HepG2 (cell line): ENCODE results near the gene SH3BP2. TPM values are rescaled to one million over a fixed set of nuclear protein-coding genes. Genes with fewer than 3 reads are reported as not detected.

Source experiments
- CAMTA2 ChIP-seq: sonication (generic); formaldehyde crosslinking; IDR thresholded peaks from 2 replicates; pipeline ENCODE4 v1.4.0; 2020; ENCODE audit warnings: mild to moderate bottlenecking, missing genetic modification reagents, borderline replicate concordance
- HMG20B ChIP-seq: conservative IDR thresholded peaks from 2 replicates; pipeline ENCODE4 v1.6.1; 2016; ENCODE audit warnings: missing genetic modification reagents, missing compliant biosample characterization
- SKI ChIP-seq: fragments of 450-650 bp; IDR thresholded peaks from one replicate; pipeline ENCODE4 v1.6.1; 2018; ENCODE audit warnings: mild to moderate bottlenecking; ENCODE audit not compliant: partially characterized antibody
- ZBTB38 ChIP-seq: sonication (generic); formaldehyde crosslinking; IDR thresholded peaks from 2 replicates; pipeline ENCODE4 v1.5.1; 2020; ENCODE audit warnings: mild to moderate bottlenecking, missing genetic modification reagents
- ZKSCAN5 ChIP-seq: sonication (generic); formaldehyde crosslinking; IDR thresholded peaks from 2 replicates; pipeline ENCODE4 v1.5.1; 2020; ENCODE audit warnings: mild to moderate bottlenecking, missing genetic modification reagents
- ZNF672 ChIP-seq: sonication (generic); formaldehyde crosslinking; IDR thresholded peaks from 2 replicates; pipeline ENCODE4 v1.8.1; 2022; ENCODE audit warnings: missing genetic modification reagents
- polyA plus RNA-seq, 8 experiments: library from polyadenylated mRNA; depleted of rRNA in 3 of 8; stranded (reverse) in 7 of 8; unstranded in 1 of 8; fragments of >200 nt; fragmentation: Illumina TruSeq in 4 of 8; extraction: Trizol in 4 of 8; gene quantifications; 2 replicates each; pipeline versions ENCODE4 v1.2.1 to v1.2.3, GENCODE V29; 2011 to 2016; ENCODE audit warnings: low read depth in 4 of 8, missing spikeins in 1 of 8, mixed read lengths in 1 of 8; ENCODE audit not compliant: insufficient read depth in 1 of 8
- total RNA-seq, 5 experiments: library from RNA; depleted of rRNA; stranded (reverse); fragments of >200 nt; fragmentation: Illumina TruSeq; extraction: Trizol; gene quantifications; 2 replicates each; pipeline ENCODE4 v1.2.3, GENCODE V29; 2016; ENCODE audit warnings: low read depth in 1 of 5
- TF ChIP-seq, protein P1 (sequence below): IDR thresholded peaks from 2 replicates; pipeline ENCODE4 v1.6.1; 2016; ENCODE audit warnings: low read depth, missing genetic modification reagents, missing compliant biosample characterization
- TF ChIP-seq, protein P2 (sequence below): sonication (generic); formaldehyde crosslinking; IDR thresholded peaks from 2 replicates; pipeline ENCODE4; 2020; ENCODE audit warnings: missing genetic modification reagents, mild to moderate bottlenecking, borderline replicate concordance
- TF ChIP-seq, protein P3 (sequence below): sonication (generic); formaldehyde crosslinking; IDR thresholded peaks from 2 replicates; pipeline ENCODE4 v1.4.0; 2020; ENCODE audit warnings: missing genetic modification reagents
- TF ChIP-seq, protein P4 (sequence below): sonication (generic); formaldehyde crosslinking; IDR thresholded peaks from 2 replicates; pipeline ENCODE4 v1.4.0; 2020; ENCODE audit warnings: missing genetic modification reagents
- TF ChIP-seq, protein P5 (sequence below): sonication (generic); formaldehyde crosslinking; IDR thresholded peaks from 2 replicates; pipeline ENCODE4 v1.4.0; 2020; ENCODE audit warnings: mild to moderate bottlenecking, missing genetic modification reagents

The SH3BP2 gene
- total and polyA plus RNA-seq, 2 of the 13 experiments (the other 11 are each of a cell fraction or from before 2014, with no cell fraction given) = 16.9 to 34.5 TPM

DNA sequence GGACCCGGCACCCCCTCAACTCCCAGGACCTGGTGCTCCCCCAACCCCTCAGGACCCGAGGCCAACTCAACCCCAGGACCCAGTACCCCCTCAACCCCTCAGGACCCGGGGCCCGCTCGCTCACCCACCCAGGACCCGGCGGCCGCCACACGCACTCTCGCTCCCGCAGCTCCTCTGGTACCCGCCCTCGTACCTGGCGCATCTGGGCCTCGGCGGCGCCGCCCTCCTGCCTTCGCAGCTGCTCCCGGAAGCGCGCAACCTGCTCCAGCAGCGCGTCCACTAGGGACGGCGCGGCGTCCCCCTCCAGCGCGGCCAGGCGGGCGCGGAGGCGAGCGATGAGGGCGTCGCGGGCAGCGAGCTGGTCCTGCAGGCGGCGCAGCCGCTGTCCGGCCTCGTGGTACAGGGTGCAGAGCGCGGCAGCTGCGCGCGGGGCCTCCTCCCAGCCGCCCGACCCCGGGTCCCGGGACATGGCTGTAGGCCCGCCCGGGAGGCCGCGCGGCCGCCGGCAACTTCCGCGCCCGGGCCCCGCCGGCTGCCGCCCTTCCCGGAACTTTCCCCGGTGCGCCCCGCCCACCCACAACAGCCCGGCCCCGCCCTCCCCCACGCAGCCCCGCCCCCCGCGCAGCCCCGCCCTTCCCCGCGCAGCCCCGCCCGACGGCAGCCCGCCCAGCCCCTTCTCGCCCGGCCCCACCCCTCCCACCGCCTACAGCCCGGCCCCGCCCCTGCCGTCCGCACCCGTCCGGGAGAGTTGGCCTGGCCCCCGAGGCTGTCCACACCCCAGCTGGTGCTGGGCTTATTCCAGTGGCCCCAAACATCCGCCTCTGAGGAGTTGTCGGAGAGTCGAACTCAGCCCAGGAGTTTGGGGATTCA is 36.8 kb upstream of the SH3BP2 start, which contains the start of gene TNIP2 (continued):
- TF ChIP-seq, protein P1, sequence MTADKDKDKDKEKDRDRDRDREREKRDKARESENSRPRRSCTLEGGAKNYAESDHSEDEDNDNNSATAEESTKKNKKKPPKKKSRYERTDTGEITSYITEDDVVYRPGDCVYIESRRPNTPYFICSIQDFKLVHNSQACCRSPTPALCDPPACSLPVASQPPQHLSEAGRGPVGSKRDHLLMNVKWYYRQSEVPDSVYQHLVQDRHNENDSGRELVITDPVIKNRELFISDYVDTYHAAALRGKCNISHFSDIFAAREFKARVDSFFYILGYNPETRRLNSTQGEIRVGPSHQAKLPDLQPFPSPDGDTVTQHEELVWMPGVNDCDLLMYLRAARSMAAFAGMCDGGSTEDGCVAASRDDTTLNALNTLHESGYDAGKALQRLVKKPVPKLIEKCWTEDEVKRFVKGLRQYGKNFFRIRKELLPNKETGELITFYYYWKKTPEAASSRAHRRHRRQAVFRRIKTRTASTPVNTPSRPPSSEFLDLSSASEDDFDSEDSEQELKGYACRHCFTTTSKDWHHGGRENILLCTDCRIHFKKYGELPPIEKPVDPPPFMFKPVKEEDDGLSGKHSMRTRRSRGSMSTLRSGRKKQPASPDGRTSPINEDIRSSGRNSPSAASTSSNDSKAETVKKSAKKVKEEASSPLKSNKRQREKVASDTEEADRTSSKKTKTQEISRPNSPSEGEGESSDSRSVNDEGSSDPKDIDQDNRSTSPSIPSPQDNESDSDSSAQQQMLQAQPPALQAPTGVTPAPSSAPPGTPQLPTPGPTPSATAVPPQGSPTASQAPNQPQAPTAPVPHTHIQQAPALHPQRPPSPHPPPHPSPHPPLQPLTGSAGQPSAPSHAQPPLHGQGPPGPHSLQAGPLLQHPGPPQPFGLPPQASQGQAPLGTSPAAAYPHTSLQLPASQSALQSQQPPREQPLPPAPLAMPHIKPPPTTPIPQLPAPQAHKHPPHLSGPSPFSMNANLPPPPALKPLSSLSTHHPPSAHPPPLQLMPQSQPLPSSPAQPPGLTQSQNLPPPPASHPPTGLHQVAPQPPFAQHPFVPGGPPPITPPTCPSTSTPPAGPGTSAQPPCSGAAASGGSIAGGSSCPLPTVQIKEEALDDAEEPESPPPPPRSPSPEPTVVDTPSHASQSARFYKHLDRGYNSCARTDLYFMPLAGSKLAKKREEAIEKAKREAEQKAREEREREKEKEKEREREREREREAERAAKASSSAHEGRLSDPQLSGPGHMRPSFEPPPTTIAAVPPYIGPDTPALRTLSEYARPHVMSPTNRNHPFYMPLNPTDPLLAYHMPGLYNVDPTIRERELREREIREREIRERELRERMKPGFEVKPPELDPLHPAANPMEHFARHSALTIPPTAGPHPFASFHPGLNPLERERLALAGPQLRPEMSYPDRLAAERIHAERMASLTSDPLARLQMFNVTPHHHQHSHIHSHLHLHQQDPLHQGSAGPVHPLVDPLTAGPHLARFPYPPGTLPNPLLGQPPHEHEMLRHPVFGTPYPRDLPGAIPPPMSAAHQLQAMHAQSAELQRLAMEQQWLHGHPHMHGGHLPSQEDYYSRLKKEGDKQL (CRISPR knock-in tag) = no peak
- TF ChIP-seq CAMTA2 (CRISPR knock-in tag) (peak; percentile 35; the same call in 1 of the 2 replicates), ZBTB38 (no peak; the same call in 1 of the 2 replicates), ZKSCAN5 (CRISPR knock-in tag) (no peak), HMG20B (CRISPR knock-in tag) (no peak), SKI (peak; percentile 73), ZNF672 (no peak; the same call in 1 of the 2 replicates)
- TF ChIP-seq, protein P2, sequence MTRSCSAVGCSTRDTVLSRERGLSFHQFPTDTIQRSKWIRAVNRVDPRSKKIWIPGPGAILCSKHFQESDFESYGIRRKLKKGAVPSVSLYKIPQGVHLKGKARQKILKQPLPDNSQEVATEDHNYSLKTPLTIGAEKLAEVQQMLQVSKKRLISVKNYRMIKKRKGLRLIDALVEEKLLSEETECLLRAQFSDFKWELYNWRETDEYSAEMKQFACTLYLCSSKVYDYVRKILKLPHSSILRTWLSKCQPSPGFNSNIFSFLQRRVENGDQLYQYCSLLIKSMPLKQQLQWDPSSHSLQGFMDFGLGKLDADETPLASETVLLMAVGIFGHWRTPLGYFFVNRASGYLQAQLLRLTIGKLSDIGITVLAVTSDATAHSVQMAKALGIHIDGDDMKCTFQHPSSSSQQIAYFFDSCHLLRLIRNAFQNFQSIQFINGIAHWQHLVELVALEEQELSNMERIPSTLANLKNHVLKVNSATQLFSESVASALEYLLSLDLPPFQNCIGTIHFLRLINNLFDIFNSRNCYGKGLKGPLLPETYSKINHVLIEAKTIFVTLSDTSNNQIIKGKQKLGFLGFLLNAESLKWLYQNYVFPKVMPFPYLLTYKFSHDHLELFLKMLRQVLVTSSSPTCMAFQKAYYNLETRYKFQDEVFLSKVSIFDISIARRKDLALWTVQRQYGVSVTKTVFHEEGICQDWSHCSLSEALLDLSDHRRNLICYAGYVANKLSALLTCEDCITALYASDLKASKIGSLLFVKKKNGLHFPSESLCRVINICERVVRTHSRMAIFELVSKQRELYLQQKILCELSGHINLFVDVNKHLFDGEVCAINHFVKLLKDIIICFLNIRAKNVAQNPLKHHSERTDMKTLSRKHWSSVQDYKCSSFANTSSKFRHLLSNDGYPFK (CRISPR knock-in tag) = no peak
- TF ChIP-seq, protein P3, sequence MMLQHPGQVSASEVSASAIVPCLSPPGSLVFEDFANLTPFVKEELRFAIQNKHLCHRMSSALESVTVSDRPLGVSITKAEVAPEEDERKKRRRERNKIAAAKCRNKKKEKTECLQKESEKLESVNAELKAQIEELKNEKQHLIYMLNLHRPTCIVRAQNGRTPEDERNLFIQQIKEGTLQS (CRISPR knock-in tag) = peak; percentile 68; the same call in 1 of the 2 replicates
- TF ChIP-seq, protein P4, sequence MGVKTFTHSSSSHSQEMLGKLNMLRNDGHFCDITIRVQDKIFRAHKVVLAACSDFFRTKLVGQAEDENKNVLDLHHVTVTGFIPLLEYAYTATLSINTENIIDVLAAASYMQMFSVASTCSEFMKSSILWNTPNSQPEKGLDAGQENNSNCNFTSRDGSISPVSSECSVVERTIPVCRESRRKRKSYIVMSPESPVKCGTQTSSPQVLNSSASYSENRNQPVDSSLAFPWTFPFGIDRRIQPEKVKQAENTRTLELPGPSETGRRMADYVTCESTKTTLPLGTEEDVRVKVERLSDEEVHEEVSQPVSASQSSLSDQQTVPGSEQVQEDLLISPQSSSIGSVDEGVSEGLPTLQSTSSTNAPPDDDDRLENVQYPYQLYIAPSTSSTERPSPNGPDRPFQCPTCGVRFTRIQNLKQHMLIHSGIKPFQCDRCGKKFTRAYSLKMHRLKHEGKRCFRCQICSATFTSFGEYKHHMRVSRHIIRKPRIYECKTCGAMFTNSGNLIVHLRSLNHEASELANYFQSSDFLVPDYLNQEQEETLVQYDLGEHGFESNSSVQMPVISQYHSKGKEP (CRISPR knock-in tag) = no peak
- TF ChIP-seq, protein P5, sequence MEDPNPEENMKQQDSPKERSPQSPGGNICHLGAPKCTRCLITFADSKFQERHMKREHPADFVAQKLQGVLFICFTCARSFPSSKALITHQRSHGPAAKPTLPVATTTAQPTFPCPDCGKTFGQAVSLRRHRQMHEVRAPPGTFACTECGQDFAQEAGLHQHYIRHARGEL (CRISPR knock-in tag) = no peak
